ENCODE data around the gene MAGEA2B. TPM values are rescaled to one million over a fixed set of nuclear protein-coding genes. Genes with fewer than 3 reads are reported as not detected.

Gene MAGEA2B, protein sequence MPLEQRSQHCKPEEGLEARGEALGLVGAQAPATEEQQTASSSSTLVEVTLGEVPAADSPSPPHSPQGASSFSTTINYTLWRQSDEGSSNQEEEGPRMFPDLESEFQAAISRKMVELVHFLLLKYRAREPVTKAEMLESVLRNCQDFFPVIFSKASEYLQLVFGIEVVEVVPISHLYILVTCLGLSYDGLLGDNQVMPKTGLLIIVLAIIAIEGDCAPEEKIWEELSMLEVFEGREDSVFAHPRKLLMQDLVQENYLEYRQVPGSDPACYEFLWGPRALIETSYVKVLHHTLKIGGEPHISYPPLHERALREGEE
- not detected in 2 replicates for total RNA-seq

DNA sequence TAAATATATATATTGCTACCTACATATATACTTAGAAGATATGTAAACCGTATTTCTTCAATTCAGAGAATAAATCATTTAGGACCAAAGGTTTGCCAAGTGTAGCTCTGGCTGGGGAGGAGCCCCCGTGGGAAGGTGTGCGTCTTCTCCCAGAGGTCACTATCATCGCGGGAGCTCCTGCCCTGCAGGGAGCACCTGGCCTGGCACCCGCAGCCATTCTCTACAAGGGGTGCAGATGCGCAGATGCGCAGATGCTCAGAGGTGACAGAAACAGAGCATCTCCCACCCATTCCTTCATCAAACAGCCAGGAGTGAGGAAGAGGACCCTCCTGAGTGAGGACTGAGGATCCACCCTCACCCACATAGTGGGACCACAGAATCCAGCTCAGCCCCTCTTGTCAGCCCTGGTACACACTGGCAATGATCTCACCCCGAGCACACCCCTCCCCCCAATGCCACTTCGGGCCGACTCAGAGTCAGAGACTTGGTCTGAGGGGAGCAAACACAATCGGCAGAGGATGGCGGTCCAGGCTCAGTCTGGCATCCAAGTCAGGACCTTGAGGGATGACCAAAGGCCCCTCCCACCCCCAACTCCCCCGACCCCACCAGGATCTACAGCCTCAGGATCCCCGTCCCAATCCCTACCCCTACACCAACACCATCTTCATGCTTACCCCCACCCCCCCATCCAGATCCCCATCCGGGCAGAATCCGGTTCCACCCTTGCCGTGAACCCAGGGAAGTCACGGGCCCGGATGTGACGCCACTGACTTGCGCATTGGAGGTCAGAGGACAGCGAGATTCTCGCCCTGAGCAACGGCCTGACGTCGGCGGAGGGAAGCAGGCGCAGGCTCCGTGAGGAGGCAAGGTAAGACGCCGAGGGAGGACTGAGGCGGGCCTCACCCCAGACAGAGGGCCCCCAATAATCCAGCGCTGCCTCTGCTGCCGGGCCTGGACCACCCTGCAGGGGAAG lies at the start of gene MAGEA2B:
MAGEA2B (plus strand) TSS at position 814 of the 973 bp plus-strand sequence. CDS start 2,479 bp downstream, outside the sequence.

DNA sequence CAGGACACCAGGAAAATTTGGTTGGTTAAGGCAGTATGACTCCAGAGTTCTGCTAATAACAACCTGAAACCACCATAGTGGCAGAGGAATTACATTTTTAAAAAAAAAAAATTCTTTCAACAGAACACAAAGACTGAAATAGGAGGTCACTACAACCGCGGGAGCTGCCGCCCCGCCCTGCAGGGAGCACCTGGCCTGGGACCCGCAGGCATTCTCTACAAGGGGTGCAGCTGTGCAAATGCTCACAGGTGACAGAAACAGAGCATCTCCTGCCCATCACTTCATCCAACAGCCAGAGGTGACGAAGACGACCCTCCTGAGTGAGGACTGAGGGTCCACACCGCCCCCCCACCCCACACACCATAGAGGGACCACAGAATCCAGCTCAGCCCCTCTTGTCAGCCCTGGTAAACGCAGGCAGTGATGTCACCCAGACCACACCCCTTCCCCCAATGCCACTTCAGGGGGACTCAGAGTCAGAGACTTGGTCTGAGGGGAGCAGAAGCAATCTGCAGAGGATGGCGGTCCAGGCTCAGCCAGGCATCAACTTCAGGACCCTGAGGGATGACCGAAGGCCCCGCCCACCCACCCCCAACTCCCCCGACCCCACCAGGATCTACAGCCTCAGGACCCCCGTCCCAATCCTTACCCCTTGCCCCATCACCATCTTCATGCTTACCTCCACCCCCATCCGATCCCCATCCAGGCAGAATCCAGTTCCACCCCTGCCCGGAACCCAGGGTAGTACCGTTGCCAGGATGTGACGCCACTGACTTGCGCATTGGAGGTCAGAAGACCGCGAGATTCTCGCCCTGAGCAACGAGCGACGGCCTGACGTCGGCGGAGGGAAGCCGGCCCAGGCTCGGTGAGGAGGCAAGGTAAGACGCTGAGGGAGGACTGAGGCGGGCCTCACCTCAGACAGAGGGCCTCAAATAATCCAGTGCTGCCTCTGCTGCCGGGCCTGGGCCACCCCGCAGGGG lies 16.2 kb upstream of the MAGEA2B start, which contains the start of gene MAGEA3:
MAGEA3 (plus strand) TSS at position 843 of the 980 bp plus-strand sequence. CDS start 2,039 bp downstream, outside the sequence.

DNA sequence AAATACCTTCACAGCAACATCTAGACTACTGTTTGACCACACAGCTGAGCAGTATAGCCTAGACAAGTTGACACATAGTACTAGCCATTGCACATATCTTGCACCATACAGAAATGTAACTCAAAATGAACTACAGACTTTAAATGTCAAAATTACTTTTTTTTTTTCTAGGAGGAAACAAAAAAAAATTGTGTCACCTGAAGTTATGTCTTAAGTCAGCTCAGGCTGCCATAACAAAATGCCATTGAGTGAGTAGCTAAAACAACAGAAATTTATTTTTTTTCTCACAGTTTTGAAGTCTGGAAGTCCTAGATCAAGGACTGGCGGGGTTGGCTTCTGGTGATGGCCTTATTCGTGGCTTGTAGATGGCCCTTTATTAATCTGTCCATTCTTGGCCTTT lies 5.3 kb upstream of the MAGEA2B start, which contains the start of gene CSAG2:
CSAG2 (minus strand) TSS at position 101 of the 400 bp plus-strand sequence. CDS start 161 bp downstream, outside the sequence.

DNA sequence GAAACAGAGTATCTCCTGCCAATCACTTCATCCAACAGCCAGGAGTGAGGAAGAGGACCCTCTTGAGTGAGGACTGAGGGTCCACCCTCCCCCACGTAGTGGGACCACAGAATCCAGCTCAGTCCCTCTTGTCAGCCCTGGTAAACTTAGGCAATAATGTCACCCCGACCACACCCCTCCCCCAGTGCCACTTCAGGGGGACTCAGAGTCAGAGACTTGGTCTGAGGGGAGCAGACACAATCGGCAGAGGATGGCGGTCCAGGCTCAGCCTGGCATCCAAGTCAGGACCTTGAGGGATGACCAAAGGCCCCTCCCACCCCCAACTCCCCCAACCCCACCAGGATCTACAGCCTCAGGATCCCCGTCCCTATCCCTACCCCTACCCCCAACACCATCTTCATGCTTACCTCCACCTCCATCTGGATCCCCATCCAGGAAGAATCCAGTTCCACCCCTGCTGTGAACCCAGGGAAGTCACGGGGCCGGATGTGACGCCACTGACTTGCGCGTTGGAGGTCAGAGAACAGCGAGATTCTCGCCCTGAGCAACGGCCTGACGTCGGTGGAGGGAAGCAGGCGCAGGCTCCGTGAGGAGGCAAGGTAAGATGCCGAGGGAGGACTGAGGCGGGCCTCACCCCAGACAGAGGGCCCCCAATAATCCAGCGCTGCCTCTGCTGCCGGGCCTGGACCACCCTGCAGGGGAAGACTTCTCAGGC lies 19.0 kb downstream of the MAGEA2B start, which contains the start of the genes CSAG1 and MAGEA12:
CSAG1 (minus strand) TSS at position 461 of the 715 bp plus-strand sequence. CDS start 1,261 bp downstream, outside the sequence.
MAGEA12 (plus strand) TSS at position 497 of the 715 bp plus-strand sequence. CDS start 2,405 bp downstream, outside the sequence.

DNA sequence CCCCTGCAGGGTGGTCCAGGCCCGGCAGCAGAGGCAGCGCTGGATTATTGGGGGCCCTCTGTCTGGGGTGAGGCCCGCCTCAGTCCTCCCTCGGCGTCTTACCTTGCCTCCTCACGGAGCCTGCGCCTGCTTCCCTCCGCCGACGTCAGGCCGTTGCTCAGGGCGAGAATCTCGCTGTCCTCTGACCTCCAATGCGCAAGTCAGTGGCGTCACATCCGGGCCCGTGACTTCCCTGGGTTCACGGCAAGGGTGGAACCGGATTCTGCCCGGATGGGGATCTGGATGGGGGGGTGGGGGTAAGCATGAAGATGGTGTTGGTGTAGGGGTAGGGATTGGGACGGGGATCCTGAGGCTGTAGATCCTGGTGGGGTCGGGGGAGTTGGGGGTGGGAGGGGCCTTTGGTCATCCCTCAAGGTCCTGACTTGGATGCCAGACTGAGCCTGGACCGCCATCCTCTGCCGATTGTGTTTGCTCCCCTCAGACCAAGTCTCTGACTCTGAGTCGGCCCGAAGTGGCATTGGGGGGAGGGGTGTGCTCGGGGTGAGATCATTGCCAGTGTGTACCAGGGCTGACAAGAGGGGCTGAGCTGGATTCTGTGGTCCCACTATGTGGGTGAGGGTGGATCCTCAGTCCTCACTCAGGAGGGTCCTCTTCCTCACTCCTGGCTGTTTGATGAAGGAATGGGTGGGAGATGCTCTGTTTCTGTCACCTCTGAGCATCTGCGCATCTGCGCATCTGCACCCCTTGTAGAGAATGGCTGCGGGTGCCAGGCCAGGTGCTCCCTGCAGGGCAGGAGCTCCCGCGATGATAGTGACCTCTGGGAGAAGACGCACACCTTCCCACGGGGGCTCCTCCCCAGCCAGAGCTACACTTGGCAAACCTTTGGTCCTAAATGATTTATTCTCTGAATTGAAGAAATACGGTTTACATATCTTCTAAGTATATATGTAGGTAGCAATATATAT lies 39.5 kb downstream of the MAGEA2B start, which contains the start of gene MAGEA2:
MAGEA2 (minus strand) TSS at position 157 of the 965 bp plus-strand sequence. CDS start 2,479 bp downstream, outside the sequence.

DNA sequence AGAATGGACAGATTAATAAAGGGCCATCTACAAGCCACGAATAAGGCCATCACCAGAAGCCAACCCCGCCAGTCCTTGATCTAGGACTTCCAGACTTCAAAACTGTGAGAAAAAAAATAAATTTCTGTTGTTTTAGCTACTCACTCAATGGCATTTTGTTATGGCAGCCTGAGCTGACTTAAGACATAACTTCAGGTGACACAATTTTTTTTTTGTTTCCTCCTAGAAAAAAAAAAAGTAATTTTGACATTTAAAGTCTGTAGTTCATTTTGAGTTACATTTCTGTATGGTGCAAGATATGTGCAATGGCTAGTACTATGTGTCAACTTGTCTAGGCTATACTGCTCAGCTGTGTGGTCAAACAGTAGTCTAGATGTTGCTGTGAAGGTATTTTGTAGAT lies 44.5 kb downstream of the MAGEA2B start, which contains the start of gene CSAG3:
CSAG3 (plus strand) TSS at position 301 of the 400 bp plus-strand sequence.

Other genes starting within 250 kb of the MAGEA2B start
- gene GABRQ, start 76.7 kb upstream of the MAGEA2B start, total RNA-seq: 0.29 and 0.53 TPM in 2 replicates
- gene MAGEA3, start 15.8 kb upstream of the MAGEA2B start, total RNA-seq: not detected in 2 replicates
- not detected in 2 replicates for gene CSAG2, start 5.4 kb upstream of the MAGEA2B start, total RNA-seq
- not detected in 2 replicates for gene CSAG1, start 19.1 kb downstream of the MAGEA2B start, total RNA-seq
- gene MAGEA12, start 19.1 kb downstream of the MAGEA2B start, total RNA-seq: not detected in 2 replicates
- not detected in 2 replicates for gene MAGEA2, start 39.2 kb downstream of the MAGEA2B start, total RNA-seq
- gene CSAG3, start 44.6 kb downstream of the MAGEA2B start, total RNA-seq: not detected in 2 replicates
- not detected in 2 replicates for gene MAGEA6, start 55.1 kb downstream of the MAGEA2B start, total RNA-seq
- 60.0 and 68.2 TPM in 2 replicates for gene CETN2, start 116.1 kb downstream of the MAGEA2B start, total RNA-seq
- 58.7 and 72.1 TPM in 2 replicates for gene NSDHL, start 116.4 kb downstream of the MAGEA2B start, total RNA-seq
- gene ZNF185, start 183.4 kb downstream of the MAGEA2B start, total RNA-seq: 2.5 and 3.2 TPM in 2 replicates

Data from myometrial cell (primary cell).